Psoas muscle (tissue), 8 donors: ENCODE results near the gene DPP9. TPM values are rescaled to one million over a fixed set of nuclear protein-coding genes. Genes with fewer than 3 reads are reported as not detected.
"Not testable (repeated sequence)": the region's sequence is repeated elsewhere in the genome, so short reads cannot be mapped to it uniquely, and the experiment has no call there.

ENCODE experiments used
- ATAC-seq, 4 donors: fragments of 200-7000 bp; cut with Tn5 transposase; one replicate each; pipeline ENCODE4 v1.9.1; 2020; ENCODE audit warnings: moderate library complexity in 3 of 4, mild to moderate bottlenecking in 2 of 4
- DNase-seq, 2 donors: peaks; one replicate each; pipeline ENCODE4 v3.0.0-alpha.2; 2020
- H3K27ac ChIP-seq: fragments of 200-600 bp; one replicate; pipeline ENCODE4 v1.8.0; 2022
- H3K27me3 ChIP-seq, 3 donors: fragments of 200-600 bp in 1 of 3; one replicate each; pipeline versions ENCODE4 v1.6.1 to v1.8.0; 2013 to 2022; ENCODE audit warnings: low read length in 2 of 3, mild to moderate bottlenecking in 2 of 3, moderate library complexity in 1 of 3; ENCODE audit not compliant: insufficient read depth in 3 of 3
- H3K36me3 ChIP-seq, 2 donors: fragments of 200-600 bp in 1 of 2; one replicate each; pipeline versions ENCODE4 v1.6.1 to v1.8.0; 2013 to 2022; ENCODE audit warnings: low read depth in 1 of 2, mild to moderate bottlenecking in 1 of 2, moderate library complexity in 1 of 2; ENCODE audit not compliant: insufficient read depth in 1 of 2
- H3K4me1 ChIP-seq: fragments of 200-600 bp; one replicate; pipeline ENCODE4 v1.8.0; 2022
- H3K4me3 ChIP-seq: fragments of 200-600 bp; one replicate; pipeline ENCODE4 v1.8.0; 2022; ENCODE audit warnings: mild to moderate bottlenecking
- H3K9me3 ChIP-seq: fragments of 200-600 bp; one replicate; pipeline ENCODE4 v1.8.0; 2022
- WGBS, 3 donors: extraction: QIAGEN DNeasy Blood & Tissue Kit; methylation state at CpG; one replicate each; pipeline versions ENCODE4 v1.1.6 to v1.1.7; 2013; 5-methylcytosine and 5-hydroxymethylcytosine counted together
- intact Hi-C, 2 donors: fragments of 100-400 bp; cut with DNase I; formaldehyde crosslinking; loops; one replicate each; pipeline versions ENCODE4 v1.11.0 to v1.14.2; 2022
- polyA plus RNA-seq, 3 donors: library from polyadenylated mRNA; stranded (reverse); fragments of 200-250 nt; gene quantifications; one replicate each; pipeline ENCODE4 v1.2.3, GENCODE V29; 2013
- total RNA-seq, 4 donors: library from RNA; stranded (reverse); fragmentation: NEBNext Ultra II Directional in 2 of 4; extraction: Animal tissue kit (Norgen Biotek cat#: 25700) in 2 of 4; gene quantifications; one replicate each; pipeline versions ENCODE4 v1.2.1 to v1.2.4, GENCODE V29; 2021 to 2023
- TF ChIP-seq, protein P1 (sequence below): fragments of 200-600 bp; IDR thresholded peaks from one replicate; pipeline ENCODE4 v1.8.0; 2022; ENCODE audit warnings: antibody characterized with exemption
- donor health status: healthy with polysubstance abuse.
- donor health status: DM: no; HTN: no; CAD: no; lungs with moderate emphysema.
- donor health status: Bipolar disorder and iron deficiency.
- donor health status: healthy.
- donor health status: DM: yes; HTN: yes; CAD: no.
- donor health status: DM: no; HTN: no; CAD: no.
- donor health status: DM: no; HTN: no; CAD: no.
- donor health status: DM: yes; HTN: yes; CAD: no.

DPP9 gene
- total and polyA plus RNA-seq, 7 donors: 55.9 to 138 (median 90.3) TPM

DNA sequence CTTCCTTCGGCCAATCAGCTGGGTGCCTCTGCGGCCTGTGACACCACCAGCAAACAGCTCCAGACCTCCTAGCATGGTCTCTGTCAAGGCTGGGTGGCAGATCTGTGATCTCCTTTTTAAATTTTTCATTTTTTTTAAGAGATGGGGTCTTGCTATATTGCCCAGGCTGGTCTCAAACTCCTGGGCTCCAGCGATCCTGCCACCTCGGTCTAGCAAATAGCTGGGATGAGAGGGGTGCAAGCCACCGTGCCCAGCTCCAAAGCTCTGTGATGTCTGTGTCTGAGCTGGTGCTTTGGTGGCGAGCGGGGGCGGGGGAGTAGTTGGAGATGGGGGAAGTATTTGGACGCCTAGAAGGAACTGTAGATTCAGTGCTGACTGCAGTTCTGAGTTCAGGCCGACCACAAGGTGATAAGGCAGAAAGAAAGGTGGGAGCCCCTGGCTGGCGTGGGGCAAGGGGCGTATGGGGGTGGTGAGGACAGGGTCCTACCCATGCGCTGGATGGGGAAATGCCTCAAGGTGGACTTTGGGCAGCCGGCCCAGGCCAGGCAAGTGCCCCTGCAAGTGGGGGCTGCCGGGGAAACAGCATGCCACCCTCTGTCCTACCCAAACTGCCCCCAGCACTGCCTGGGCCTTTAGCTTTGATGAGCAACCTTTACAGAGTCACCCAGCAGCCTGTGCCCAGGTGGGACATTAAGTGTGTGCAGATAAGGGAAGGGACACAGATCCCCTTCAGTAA, 5.5 kb downstream of the DPP9 start:
- intact Hi-C loops: no loop called here
- ATAC-seq: no peak
- no peaks in the 10 kb centered on the region for H3K27me3 ChIP-seq
- TF ChIP-seq, protein P1, sequence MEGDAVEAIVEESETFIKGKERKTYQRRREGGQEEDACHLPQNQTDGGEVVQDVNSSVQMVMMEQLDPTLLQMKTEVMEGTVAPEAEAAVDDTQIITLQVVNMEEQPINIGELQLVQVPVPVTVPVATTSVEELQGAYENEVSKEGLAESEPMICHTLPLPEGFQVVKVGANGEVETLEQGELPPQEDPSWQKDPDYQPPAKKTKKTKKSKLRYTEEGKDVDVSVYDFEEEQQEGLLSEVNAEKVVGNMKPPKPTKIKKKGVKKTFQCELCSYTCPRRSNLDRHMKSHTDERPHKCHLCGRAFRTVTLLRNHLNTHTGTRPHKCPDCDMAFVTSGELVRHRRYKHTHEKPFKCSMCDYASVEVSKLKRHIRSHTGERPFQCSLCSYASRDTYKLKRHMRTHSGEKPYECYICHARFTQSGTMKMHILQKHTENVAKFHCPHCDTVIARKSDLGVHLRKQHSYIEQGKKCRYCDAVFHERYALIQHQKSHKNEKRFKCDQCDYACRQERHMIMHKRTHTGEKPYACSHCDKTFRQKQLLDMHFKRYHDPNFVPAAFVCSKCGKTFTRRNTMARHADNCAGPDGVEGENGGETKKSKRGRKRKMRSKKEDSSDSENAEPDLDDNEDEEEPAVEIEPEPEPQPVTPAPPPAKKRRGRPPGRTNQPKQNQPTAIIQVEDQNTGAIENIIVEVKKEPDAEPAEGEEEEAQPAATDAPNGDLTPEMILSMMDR: no peak
- DNase-seq: no peak
- H3K36me3 ChIP-seq: peaks cover 9 to 79% of the 10 kb centered on the region in 2 donors
- H3K27ac ChIP-seq: peak overlapping the region; percentile 21
- no peak overlapping the region for H3K4me3 ChIP-seq
- no peaks in the 10 kb centered on the region for H3K9me3 ChIP-seq
- WGBS, 3 donors: 90 to 94% (median 91%) methylated on average over 15 of the region's 15 CpGs
- H3K4me1 ChIP-seq: peaks cover 37% of the 10 kb centered on the region

DNA sequence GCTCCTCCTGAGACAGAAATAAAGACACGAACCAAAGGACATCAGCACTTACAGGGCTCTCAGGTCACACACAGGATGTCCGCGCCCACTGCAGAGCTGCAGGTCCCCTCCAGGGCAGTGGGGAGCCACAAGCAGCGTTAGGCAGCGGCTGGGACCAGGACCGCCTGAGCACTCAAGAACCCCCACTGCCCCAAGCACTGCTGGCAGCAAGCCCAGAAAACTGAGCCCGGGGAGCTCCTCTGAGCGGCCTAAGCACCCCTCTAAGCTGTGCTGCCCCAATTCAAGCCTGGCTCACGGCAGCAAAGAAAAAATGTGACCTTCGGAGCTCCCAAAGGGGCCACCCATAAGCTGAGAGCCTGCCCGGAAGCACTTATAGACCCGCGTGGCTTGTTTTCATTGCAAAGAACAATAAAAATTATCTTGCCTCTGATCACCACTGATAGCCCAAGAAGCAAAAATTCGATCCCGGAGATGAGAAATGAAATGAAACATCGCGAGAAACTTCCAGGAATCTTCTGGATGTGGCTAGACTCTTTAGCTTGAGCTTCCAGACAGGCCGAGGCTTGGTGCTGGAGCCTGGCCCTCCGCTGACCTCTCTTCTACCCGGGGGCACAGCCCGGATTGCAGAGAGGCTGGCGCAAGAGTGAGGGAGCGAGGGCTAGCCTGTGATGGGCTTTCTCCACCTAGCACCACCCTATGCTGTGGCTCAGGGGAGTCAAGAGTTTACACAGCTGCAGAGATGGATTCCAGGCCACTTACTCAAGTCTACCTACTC, 6.3 kb downstream of the DPP9 start:
- Histone ChIP-seq H3K27ac (peak overlapping the region; percentile 21), H3K9me3 (no peaks in the 10 kb centered on the region), H3K4me3 (no peak overlapping the region), H3K27me3 (no peaks in the 10 kb centered on the region), H3K4me1 (peaks cover 41% of the 10 kb centered on the region), H3K36me3 (peaks cover 9 to 86% of the 10 kb centered on the region in 2 donors)
- 77 to 79% (median 78%) methylated on average over 23 of the region's 23 CpGs for WGBS, 3 donors
- DNase-seq (no peak), ATAC-seq (no peak)
- TF ChIP-seq, protein P1: no peak
- intact Hi-C loops: no loop called here

DNA sequence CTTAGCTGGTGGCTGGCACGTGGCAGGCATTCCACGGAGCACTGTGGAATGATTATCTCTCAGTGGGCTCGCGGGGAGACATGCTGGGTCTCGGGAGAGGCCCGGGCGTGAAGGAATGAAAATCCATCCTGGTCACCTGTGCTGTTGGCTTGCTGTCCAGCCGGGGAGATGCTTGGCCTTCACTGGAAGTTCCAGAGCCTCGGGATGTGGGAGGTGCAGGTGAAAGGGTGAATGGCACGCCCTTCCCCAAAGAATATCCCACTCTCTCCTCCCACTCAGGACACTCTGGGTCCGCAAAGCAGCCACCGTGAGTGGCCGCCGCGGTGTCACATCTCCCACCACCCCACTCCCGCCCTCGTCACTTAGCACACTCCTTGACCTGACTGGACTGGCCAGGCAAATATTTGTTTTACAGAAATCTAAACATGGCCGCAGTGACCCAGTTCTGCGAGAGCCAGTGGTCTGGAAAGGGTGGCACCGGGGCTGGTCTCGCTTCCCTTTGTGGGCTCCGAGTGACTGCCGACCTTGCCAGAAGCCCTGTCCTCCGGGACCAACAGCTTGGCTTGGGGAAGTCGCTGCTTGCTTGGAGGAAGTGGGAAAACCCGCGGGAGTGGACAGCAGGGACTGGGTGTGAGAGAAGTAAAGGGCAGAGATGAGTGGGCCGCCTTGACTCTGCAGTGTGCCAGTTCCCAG, 8.0 kb downstream of the DPP9 start:
- Histone ChIP-seq H3K27ac (peak overlapping the region; percentile 99), H3K9me3 (no peaks in the 10 kb centered on the region), H3K27me3 (no peaks in the 10 kb centered on the region), H3K4me1 (peaks cover 47% of the 10 kb centered on the region), H3K36me3 (peaks cover 5 to 78% of the 10 kb centered on the region in 2 donors), H3K4me3 (no peak overlapping the region)
- intact Hi-C loops: no loop called here
- ATAC-seq (no peak), DNase-seq (no peak)
- TF ChIP-seq, protein P1: no peak
- 63 to 72% (median 67%) methylated on average over 28 of the region's 28 CpGs for WGBS, 3 donors

DNA sequence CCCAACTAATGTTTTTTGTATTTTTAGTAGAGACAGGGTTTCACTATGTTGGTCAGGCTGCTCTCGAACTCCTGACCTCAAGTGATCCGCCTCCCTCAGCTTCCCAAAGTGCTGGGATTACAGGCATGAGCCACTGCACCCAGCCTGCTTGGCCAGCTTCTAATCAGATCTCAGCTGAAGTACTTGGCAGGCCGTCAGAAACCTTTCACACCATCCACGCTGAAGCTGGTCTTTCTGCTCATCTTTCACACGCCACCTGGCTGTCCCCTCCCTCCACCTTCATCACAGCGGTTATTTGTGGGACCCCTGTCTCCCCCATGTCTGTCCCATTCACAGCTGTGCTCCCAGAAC, 8.5 kb downstream of the DPP9 start:
- intact Hi-C loops, H3K9me3 ChIP-seq, DNase-seq, H3K27me3 ChIP-seq, H3K4me3 ChIP-seq, ATAC-seq: not testable (repeated sequence)
- Histone ChIP-seq H3K27ac (peak overlapping the region; percentile 99), H3K4me1 (peaks cover 48% of the 10 kb centered on the region), H3K36me3 (peaks cover 5 to 77% of the 10 kb centered on the region in 2 donors)
- WGBS, 3 donors: 42 to 79% (median 49%) methylated on average over 6 of the region's 6 CpGs

DNA sequence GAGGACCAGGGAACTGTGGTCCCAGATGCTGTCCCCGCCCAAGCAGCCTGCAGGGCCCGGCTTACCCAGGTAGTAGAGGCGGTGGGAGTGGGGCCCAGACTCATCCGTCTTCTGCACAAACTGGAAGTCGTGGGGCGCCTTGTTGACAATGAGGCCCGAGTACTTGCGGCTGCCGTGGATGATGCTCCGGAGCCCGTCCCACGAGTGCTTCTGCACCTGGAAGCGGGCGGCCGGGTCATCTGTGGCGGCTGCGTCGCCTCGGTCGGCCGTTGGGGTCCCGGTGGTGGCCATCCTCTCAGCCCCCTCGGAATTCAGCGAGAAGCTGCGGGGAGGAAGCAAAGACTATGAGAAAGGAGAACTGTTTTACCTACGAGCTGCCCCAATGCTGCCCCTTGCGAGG, 9.6 kb downstream of the DPP9 start:
- 86 to 91% (median 87%) methylated on average over 27 of the region's 27 CpGs for WGBS, 3 donors

More for the DNA sequence above, 9.6 kb downstream of the DPP9 start:
- DNase-seq (no peak), ATAC-seq (no peak)
- Histone ChIP-seq H3K27ac (peak overlapping the region; percentile 99), H3K4me3 (peak overlapping the region; percentile 17), H3K27me3 (no peaks in the 10 kb centered on the region), H3K36me3 (peaks cover 0 to 66% of the 10 kb centered on the region in 2 donors), H3K4me1 (peaks cover 55% of the 10 kb centered on the region), H3K9me3 (no peaks in the 10 kb centered on the region)
- TF ChIP-seq, protein P1: no peak
- intact Hi-C loops: loop anchor here (5.0 kb wide), 2 partner anchors 37 to 137 kb away; no protein-coding TSS in a partner anchor
